Astrocyte of the cerebellum (primary cell): ENCODE measurements around the gene ELP1.

Source experiments
- DNase-seq: peaks from one replicate; pipeline ENCODE4 v3.0.0-alpha.2; 2011; ENCODE audit warnings: low read depth
- H3K4me3 ChIP-seq: 2 replicates; pipeline ENCODE4 v1.5.1; 2011; ENCODE audit warnings: mild to moderate bottlenecking, low read depth, low read length, moderate library complexity
- CTCF ChIP-seq: IDR thresholded peaks from 2 replicates; pipeline ENCODE4 v1.5.1; 2012; ENCODE audit warnings: low read length, low read depth, moderate library complexity, mild to moderate bottlenecking; ENCODE audit errors: missing control alignments
- in situ Hi-C: cut with HindIII; loops from 2 replicates; pipeline ENCODE4 v1.10.0; 2017; ENCODE audit warnings: low sequenced_read_pairs

Gene ELP1

GRCh38 chr9:108956022-108956630 is 22.2 kb upstream of the ELP1 start:
- no peak for TF ChIP-seq CTCF
- H3K4me3 ChIP-seq, result no peak overlapping the region
- DNase-seq, result no peak
- in situ Hi-C loops, result no loop called here

GRCh38 chr9:108953983-108954574 is 20.2 kb upstream of the ELP1 start:
- peak; percentile 45 for DNase-seq
- peak; percentile 40 for TF ChIP-seq CTCF
- no peak overlapping the region for H3K4me3 ChIP-seq
- in situ Hi-C loops, result no loop called here

GRCh38 chr9:108951578-108951977 is 17.7 kb upstream of the ELP1 start:
- in situ Hi-C loops, result no loop called here
- no peak for DNase-seq
- TF ChIP-seq CTCF, result no peak
- H3K4me3 ChIP-seq, result no peak overlapping the region

DNA sequence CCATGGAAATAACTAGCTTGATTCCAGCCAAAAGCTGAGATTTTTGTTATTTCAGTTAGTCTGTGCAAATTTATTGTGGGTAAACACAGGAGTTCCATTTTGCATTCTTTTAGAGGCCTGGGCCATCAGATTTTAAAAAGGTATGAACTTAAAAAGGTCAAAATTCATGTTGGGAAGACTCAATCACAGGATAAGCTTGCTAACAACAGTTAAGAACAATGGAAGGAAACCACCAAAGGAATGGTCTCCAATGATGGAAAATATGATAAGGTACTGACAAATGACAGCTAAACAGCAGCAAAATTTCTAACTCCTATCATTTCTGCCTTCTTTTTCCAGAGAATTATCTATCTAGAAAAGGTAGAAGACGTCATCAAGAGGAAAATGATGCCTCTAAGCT is 16.2 kb upstream of the ELP1 start:
- in situ Hi-C loops, result no loop called here
- no peak overlapping the region for H3K4me3 ChIP-seq
- no peak for DNase-seq
- TF ChIP-seq CTCF, result no peak

- H3K4me3 ChIP-seq, result no peak overlapping the region
- in situ Hi-C loops, result no loop called here
- no peak for DNase-seq
- no peak for TF ChIP-seq CTCF
Measured at GRCh38 chr9:108939975-108940374, 6.1 kb upstream of the ELP1 start.

DNA sequence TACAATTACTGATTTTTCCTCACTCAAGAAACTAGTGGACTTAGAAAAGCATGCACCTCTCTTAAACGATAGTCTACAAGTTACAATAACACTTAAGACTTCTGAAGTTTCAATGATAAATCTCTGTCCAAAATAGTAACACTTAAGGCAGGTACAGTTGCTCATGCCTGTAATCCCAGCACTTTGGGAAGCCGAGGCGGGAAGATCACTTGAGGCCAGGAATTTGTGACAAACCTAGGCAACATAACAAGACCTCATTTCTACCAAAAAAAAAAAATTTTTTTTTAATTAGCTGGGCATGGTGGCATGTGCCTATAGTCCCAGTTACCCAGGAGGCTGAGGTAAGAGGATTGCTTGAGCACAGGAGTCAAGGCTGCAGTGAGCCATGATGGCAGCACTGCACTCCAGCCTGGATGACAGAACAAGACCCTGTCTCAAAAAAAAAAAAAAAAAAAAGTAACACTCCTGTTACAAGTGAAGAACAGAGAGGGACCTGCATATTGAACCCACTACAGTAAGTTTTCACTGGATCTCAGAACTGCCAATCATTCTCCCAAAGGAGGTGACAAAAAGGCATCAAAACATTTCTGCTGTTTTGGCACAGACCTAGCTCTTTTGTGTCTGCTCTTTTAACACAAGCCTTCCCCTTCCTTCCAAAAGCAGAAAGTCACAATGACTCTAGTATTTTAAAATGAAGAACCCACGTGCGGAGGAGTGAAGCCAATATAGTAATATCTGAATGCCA is 3.8 kb upstream of the ELP1 start:
- DNase-seq, result no peak
- H3K4me3 ChIP-seq, result no peak overlapping the region
- in situ Hi-C loops, result no loop called here
- TF ChIP-seq CTCF, result no peak
